Iris pigment epithelial cell (primary cell): ENCODE data around the gene MAP4.
"Not testable (repeated sequence)": the region's sequence is repeated elsewhere in the genome, so short reads cannot be mapped to it uniquely, and the experiment has no call there.

ENCODE experiments used
- DNase-seq: peaks from one replicate; pipeline ENCODE4 v3.0.0-alpha.2; 2011; ENCODE audit warnings: low read depth

Gene MAP4, protein sequence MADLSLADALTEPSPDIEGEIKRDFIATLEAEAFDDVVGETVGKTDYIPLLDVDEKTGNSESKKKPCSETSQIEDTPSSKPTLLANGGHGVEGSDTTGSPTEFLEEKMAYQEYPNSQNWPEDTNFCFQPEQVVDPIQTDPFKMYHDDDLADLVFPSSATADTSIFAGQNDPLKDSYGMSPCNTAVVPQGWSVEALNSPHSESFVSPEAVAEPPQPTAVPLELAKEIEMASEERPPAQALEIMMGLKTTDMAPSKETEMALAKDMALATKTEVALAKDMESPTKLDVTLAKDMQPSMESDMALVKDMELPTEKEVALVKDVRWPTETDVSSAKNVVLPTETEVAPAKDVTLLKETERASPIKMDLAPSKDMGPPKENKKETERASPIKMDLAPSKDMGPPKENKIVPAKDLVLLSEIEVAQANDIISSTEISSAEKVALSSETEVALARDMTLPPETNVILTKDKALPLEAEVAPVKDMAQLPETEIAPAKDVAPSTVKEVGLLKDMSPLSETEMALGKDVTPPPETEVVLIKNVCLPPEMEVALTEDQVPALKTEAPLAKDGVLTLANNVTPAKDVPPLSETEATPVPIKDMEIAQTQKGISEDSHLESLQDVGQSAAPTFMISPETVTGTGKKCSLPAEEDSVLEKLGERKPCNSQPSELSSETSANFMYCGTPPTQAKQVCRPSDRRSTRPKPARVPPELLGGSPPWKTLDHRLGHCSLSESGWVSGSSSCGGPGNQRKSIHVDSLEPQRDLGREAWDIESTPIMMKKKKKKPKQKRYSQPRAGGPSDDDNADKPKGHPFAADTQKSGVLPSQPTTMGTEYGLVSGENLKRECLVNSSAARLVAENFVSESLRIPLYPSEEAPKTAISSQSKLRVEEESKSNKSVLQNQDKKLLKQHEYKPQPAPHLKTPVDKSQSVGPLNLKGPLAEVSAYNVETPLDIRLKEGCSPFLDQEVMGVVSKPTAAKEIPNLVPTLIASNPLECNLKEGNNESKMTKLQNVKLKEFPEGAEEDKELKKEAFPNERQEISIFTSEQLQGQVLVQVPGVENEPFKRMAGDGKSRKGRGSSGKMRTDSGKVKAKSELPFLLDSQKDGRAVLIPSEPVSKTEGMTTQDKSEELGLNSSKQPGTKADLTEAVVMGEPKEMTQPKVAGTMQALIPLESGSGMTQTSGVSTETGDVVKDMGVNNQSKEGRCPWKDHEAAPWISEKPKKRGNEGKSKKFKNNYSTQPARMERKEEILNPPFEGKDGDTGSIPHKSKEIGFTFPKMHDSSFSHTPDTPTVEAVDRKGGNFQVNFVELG (N-terminal part only)

DNA sequence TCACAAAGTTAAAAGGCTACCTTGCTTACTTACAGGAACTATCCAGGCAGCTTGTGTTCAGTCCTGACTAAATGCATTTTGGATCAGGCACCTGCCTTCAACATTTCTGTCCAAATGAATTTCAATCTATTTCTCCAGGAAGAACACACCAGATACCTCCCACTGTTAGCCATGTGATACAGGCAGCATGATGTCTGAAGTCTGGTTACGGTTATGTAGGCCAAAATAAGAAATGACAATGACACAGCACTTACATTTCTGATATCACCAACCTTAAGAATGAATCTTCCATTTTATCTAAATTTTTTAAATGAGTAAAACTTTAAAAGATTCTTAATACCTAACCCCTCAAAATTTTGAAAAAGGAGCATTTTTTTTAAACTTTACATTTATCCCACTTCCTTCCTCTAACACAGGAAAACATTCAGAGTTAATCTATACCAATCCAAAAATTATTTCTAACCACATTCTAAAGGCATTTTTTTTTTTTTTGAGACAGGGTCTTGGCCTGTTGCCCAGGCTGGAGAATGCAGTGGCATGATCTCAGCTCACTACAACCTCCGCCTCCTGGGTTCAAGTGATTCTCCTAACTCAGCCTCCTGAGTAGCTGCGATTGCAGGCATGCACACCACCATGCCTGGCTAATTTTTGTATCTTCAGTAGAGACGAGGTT lies at the start of gene MAP4:
MAP4 (minus strand) TSS at position 116 of the 673 bp plus-strand sequence. CDS start 17,556 bp downstream, outside the sequence.
- peak; percentile 48 for DNase-seq

DNA sequence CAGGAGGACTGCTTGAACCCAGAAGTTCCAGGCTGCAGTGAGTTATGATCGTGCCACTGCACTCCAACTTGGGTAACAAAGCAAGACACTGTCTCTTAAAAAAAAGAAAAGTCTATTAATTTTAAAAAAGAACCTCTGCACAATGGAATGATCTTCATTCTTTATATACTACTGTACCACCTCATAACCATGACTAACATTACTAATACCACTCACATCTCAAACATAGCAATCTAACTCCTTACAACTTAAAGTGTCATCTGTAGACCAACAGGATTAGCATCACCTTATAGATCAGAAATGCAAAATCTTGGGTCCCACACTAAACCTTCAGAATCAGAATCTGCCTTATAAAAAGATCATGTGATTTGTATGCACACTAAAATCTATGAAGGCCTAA lies 48.8 kb upstream of the MAP4 start:
- DNase-seq: no peak

DNA sequence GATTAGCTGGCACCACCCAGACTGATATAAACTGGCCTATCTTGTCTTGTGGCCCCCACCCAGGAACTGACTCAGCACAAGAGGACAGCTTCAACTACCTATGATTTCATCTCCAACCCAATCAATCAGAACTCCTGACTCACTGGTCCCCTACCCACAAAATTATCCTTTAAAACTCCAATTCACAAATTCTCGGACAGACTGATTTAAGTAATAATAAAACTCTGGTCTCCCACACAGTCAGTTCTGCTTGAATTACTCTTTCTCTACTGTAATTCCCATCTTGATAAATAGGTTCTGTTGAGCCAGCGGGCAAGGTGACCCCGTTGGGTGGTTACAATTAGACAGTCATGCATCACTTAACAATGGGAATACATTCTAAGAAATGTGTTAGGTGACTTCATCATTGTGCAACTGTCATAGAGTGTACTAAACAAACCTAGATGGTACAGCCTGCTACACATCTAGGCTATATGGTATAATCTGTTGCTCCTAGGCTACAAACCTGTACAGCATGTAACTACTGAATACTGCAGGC lies 48.1 kb upstream of the MAP4 start:
- DNase-seq: peak; percentile 13

DNA sequence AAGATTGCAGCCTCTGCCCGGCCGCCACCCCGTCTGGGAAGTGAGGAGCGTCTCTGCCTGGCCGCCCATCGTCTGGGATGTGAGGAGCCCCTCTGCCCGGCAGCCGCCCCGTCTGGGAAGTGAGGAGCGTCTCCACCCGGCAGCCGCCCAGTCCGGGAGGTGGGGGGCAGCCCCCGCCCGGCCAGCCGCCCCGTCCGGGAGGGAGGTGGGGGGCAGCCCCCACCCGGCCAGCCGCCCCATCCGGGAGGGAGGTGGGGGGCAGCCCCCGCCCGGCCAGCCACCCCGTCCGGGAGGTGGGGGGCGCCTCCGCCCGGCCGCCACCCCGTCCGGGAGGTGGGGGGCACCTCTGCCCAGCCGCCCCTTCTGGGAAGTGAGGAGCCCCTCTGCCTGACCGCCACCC lies 45.4 kb upstream of the MAP4 start:
- DNase-seq: not testable (repeated sequence)

DNA sequence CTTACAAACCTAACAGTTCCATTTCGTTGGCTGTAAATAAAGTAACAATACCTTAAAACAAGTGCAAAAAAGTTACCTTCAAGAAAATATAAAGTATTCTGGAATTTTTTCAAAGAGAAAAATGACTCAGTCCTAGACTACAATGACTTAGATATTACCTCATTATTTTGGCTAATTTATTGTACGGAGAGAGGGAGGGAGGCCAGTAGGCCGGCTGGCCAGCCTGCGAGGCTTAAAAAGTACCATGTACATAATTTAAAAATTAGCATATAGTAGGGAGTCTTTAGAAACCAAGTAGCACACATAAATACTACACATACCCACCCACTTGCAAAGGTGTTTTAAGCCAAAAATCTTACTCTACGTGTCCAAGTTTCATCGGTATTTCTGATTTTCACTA lies 41.9 kb upstream of the MAP4 start:
- DNase-seq: peak; percentile 28

DNA sequence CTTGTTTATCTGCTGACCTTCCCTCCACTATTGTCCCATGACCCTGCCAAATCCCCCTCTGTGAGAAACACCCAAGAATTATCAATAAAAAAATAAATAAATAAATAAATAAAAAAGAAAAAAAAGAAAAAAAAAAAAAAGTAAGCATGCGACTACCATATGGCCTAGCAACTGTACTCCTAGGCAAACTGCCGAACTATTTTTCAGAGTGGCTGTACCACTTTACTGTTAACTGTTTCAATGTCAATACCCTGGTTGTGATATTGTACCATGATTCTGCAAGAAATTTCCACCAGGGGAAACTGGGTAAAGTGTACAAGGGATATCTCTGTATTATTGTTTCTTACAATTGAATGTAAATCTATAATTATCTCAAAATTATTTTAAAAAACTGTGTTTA lies 41.3 kb upstream of the MAP4 start:
- peak; percentile 11 for DNase-seq

DNA sequence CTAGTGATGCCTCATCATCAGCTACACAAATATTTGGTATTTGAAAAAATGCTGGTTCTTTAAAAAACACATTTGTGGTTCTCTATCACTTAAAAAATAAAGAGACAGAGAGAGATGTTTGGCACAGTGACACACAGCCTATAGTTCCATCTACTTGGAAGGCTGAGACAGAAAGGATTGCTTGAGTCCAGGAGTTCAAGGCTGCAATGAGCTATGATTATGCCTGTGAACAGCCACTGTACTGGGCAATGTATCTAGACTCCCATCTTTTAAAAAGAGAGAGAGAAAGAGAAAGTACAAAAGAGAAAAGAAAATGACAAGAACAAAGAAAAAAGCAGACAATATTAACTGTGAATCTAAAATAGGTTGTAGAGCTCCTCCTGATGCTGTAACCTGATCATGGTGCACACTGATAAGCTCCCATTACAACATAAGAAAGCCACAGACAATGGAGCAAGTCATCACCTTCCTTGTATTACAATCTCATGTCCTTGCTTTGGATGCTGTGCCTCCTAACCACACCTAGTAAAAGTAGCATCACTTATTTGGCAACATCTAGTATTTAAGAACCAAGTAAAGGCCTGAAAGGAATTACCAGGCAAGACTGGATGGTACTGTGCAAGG lies 31.7 kb upstream of the MAP4 start:
- DNase-seq: peak; percentile 80

DNA sequence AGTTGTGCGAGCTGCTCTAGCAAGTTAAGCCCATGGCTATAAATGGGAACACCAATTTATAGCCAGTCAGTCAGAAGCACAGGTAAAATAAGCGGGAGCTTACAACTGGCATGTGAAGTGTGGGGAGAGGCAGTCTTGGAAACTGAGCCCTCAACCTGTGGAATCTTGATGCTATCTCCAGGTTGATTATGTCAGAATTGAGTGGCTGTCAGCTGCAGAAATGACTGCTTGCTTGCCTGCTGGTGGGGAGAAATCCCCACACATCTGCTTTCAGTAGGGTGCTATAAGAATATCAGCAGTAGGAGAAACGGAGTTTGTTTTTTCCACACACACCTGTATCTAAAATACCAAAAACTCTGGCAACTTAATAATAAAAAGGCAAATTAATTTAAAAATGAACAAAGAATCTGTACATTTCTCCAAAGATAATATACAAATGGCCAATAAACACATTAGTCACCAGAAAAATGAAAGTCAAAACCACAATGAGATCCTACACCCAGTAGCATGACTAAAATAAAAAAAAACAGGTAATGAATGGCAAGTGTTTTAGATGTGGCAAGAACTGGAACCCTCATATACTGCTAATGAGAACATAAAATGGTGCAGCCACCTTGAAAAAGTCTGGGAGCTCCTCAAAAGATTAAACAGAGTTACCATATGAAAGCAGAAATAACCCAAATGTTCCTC lies 26.0 kb upstream of the MAP4 start:
- peak; percentile 53 for DNase-seq

DNA sequence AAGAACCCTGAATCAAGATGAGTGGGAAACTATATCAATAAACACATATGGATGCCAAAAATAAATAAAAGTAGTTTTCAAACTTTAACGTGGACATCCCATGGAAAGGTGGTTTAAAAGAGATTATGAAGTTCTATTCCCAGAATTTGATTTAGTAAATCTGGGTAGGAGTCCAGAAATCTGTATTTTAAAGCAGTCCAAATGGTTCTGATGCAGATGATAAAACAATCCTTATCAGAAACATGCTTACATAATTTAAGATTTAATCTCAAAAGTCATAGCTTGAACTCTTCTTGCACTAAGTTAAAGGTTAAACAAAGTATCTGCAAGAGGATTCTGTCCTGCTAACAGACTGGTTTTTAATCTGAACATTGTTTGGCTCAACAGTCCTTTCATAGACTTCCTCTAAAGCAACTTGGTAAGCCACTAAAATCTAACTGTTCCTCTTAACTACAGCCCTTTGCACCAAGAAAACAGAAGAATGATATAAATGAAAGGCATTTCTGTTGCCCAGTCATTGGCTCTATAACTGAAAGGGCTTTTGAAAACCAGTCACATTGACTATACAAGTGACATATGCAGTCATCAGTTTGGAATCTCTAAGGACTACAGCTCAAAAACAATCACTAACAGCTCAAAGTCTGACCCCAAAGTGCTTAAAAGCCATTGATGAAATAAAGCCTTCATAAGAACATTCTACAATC lies 23.4 kb upstream of the MAP4 start:
- peak; percentile 79 for DNase-seq

DNA sequence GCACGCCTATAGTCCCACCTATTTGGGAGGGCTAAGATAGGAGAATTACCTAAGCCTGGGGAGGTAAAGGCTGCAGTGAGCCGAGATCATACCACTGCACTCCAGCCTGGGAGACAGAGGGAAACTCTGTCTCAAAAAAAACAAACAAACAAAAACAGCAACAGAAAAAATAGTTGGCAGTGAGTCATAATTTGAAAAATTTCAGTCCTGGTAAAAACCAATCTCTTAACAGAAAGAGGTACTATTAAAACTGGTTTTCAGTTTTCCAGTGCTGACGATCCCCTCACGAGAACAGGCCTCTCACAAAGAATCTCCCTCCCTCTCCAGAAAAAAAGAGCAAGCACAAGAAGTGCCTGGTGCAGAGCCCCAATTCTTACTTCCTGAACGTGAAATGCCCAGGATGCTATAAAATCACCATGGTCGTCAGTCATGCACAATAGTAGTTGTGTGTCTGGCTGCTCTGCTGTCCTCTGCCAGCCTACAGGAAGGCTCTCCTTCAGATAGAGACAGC lies 22.8 kb upstream of the MAP4 start:
- no peak for DNase-seq

DNA sequence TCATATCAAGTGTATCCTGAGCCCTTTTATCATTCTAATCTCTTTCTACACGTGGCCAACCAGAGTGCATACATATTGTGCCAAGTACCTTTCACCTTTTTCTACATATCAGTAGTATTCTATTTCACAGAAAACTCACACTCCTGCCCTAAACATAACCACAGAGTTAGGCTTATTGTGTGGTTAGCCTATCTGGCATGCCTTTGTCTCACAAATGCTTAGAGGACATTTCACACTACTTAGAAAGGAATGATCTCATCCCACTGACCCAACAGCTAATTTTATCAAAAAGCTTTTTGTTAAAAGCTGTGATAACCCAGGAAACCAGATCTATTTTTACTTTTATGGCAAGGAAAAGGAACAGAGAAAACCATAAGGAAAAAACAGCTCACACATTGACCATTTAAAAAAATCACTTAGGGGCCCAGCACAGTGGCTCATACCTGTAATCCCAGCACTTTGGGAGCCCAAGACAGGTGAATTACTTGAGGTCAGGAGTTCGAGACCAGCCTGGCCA lies 17.8 kb upstream of the MAP4 start:
- peak; percentile 88 for DNase-seq

DNA sequence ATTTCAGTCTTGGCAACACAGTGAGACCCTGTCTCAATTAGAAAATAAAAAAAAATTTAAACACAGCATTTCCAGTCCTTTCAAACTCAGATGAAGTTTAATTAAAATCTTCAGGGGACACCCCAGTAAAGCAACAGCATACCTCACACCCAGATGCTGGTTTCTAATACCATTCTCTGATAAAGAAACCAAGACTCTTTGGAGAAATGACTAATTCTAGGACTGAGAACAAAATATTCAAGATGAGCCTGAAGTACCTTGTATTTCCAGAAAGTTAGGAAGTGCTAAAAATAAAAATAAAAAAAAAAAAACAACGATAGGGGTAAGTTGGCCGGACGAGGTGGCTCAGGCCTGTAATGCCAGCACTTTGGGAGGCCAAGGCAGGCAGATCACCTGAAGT lies 14.0 kb upstream of the MAP4 start:
- no peak for DNase-seq

DNA sequence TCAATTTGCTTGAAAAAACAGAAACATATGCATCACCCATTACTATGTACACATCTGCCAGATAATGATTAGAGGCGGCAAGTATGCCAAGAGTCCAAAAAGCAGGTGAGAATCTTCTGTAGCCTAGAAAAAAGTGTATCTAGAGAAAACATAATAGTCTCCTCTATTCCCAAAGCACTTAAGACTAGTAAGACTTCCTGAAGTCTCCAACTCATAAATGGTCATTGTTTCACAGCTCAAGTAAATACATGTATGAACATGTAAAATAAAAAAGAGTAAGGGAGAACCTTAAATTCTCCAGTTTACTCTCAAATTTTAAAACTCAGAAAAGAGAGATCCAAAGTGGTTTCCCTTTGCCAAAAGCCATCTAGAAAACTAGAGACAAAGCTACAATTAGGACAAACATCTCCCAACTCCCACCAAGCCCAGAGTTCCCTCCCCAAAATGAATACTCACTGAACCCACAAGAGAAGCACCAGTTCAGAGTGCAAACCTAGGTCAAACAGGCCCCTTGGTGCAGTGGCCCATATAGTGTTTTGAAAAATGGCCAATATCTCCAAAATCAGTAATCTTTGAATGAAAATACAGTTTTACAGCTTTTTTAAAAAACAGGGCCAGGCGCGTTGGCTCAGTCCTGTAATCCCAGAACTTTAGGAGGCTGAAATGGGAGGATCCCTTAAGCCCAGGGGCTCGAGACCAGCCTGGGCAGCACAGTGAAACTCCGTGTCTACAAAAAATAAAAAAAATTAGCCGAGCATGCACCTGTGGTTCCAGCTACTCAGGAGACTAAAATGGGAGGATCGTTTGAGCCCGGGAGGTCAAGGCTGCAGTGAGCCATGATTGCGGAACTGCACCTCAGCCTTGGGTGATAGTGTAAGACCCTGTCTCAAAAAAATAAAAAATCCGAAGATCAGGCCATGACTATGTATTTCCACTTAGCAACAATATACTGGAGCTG lies 11.0 kb upstream of the MAP4 start:
- DNase-seq: no peak

DNA sequence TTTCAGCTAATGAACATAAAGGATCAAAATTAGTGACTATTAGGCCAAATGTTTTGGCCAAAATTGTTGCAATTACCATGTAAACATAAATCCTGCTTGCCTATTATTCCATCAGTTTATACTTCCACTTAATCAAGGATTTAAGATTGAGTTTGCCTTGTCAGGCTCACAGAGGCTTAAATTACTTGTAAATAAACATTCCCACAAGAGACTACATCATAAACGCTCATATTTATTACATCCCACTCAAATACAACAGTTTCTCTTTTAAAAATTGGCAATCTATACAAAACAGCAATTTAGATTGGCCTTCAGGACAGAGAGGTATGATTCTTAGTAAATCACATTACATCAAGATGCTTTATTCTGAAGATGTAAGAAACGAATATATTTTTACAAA lies 9.9 kb upstream of the MAP4 start:
- DNase-seq: no peak

DNA sequence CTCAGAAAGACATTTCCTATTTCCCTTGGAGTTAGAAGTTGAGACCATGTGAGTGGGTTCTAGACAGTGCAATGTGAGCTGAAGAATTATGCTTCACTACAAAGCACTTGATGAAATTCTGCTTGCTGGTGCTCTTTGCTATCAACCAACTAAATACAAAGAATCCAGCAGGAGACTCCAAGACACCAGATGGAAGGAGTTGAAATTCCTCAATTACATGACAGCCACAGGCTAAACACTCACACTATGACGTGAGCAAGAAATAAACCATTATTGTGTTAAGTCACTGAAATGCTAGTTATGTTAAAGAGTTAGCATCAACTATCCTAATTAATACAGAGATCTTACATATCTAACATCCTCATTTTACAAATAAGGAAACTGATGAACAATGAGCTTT lies 8.2 kb upstream of the MAP4 start:
- DNase-seq: no peak

DNA sequence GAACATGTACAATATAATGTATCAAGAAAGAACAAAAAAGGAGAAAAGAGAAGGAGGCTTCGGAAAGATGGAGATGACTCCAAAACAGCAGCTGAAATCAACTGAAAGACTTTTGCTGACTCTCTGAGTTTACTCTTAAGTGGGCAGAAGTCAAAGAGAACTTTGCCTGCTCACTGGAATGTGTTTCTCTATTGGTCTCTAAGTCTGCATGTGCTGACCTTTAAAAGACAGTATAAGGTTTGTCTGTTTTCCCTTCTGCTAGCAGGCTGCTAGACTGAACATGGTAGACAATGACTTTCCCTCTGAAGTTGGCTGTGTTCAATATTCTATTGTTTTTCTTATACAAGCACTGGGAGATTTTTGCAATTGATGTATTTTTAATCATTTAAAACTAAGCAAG lies 7.2 kb upstream of the MAP4 start:
- no peak for DNase-seq

DNA sequence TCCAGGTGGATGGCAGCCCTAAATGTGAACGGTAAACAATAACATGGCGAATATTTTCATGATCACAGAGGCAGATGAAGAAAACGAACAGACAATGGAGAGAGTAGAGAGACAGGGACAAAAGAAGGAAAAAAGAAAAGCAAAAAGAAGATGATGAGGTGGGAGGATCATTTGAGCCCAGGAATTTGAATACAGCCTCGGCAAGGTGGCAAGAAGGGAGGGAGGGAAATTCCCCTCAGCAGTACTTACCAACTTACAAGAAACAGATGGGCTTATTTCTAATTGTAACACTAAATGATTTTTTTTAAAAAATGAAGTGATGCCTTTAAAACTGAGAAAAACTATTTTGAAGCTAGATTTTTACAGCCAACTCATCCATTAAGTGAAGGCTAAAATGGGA lies 6.0 kb upstream of the MAP4 start:
- DNase-seq: no peak

DNA sequence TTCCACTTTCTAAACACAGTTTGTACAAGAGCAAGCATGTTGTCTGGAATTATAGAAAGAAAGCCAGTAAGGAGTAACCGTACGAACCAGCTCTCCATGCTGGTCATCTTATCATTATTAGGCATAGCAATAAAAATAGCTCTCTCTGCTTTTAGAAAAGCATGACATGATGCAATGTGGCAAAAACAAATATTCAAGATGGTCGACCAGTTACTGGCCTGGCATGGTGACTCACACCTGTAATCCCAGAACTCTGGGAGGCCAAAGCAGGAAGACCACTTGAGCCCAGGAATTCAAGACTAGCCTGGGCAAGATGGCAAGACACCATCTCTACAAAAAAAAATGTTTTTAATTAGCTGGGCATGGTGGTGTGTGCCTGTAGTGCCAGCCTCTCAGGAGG lies 2.6 kb upstream of the MAP4 start:
- peak; percentile 79 for DNase-seq
